GM12878 (cell line): ENCODE data around the gene UBAC2. TPM values are rescaled to one million over a fixed set of nuclear protein-coding genes. Genes with fewer than 3 reads are reported as not detected.

Experiments
- ATAC-seq: fragments of 200-7000 bp; cut with Tn5 transposase; 3 replicates; pipeline ENCODE4 v1.9.1; 2020; ENCODE audit warnings: mild to moderate bottlenecking, moderate library complexity
- BruUV-seq: library from RNA; stranded (reverse); fragments of 400-500 nt; replicated peaks from 2 replicates; lab custom pipeline; 2021; lab: Mats Ljungman, UMichigan
- CTCF ChIA-PET: fragments of 300-600 bp; sonication (Branson Sonifier 250); formaldehyde crosslinking; extraction: SDS; loops from one replicate; lab custom pipeline; 2021; ENCODE audit warnings: inconsistent platforms; lab: Yijun Ruan, JAX
- POLR2A ChIA-PET: fragments of 350-600 bp; formaldehyde crosslinking; extraction: SDS; loops from one replicate; lab custom pipeline; 2021; ENCODE audit warnings: inconsistent platforms; lab: Charles Lee
- RAD21 ChIA-PET: fragments of 300-600 bp; sonication (Branson Sonifier 250); formaldehyde crosslinking; loops from one replicate; lab custom pipeline; 2023; ENCODE audit warnings: antibody characterized with exemption; ENCODE audit not compliant: unreplicated experiment; lab: Charles Lee
- SMC1A ChIA-PET: fragments of 300-600 bp; sonication (Branson Sonifier 250); formaldehyde crosslinking; loops from one replicate; lab custom pipeline; 2023; ENCODE audit not compliant: unreplicated experiment, uncharacterized antibody; lab: Charles Lee
- DNase-seq: peaks from one replicate; pipeline ENCODE4 v3.0.0-alpha.2; 2011; ENCODE audit warnings: low read depth, low spot score
- FAIRE-seq: peaks from 3 replicates; lab custom pipeline; 2011; peaks lifted over from hg19 to GRCh38; lab: Jason Lieb, UNC
- H2AFZ ChIP-seq: 2 replicates; pipeline ENCODE4 v1.6.0; 2011; ENCODE audit warnings: low read depth, low read length, control low read depth; ENCODE audit not compliant: control insufficient read depth
- H3K27ac ChIP-seq: 2 replicates; pipeline ENCODE4 v1.5.1; 2011; ENCODE audit warnings: control low read depth; ENCODE audit not compliant: control insufficient read depth, insufficient read depth
- H3K27me3 ChIP-seq, 2 experiments: replicated peaks in 1 of 2; 2 replicates each; pipeline versions ENCODE4 v1.6.0 to v1.6.1; 2011; ENCODE audit warnings: low read length in 1 of 2; ENCODE audit not compliant: control insufficient read depth in 2 of 2, insufficient read depth in 2 of 2
- H3K36me3 ChIP-seq, 2 experiments: 2 replicates each; pipeline ENCODE4 v1.5.1; 2011; ENCODE audit warnings: low read length in 1 of 2; ENCODE audit not compliant: control insufficient read depth in 2 of 2, insufficient read depth in 2 of 2
- H3K4me1 ChIP-seq: 2 replicates; pipeline ENCODE4 v1.6.1; 2011; ENCODE audit warnings: mild to moderate bottlenecking, low read length, moderate library complexity, mixed read lengths; ENCODE audit not compliant: control insufficient read depth, insufficient read depth
- H3K4me2 ChIP-seq: 2 replicates; pipeline ENCODE4 v1.6.0; 2011; ENCODE audit warnings: control low read depth; ENCODE audit not compliant: control insufficient read depth, insufficient read depth
- H3K4me3 ChIP-seq: fragments of 200-600 bp; sonication (generic); 2 replicates; pipeline ENCODE4 v1.5.1; 2016
- H3K79me2 ChIP-seq: 2 replicates; pipeline ENCODE4 v1.6.0; 2011; ENCODE audit warnings: low read length; ENCODE audit not compliant: control insufficient read depth, insufficient read depth
- H3K9ac ChIP-seq: 2 replicates; pipeline ENCODE4 v1.8.0; 2011; ENCODE audit warnings: low read length, control low read depth, mixed read lengths; ENCODE audit not compliant: control insufficient read depth, insufficient read depth
- H3K9me3 ChIP-seq: replicated peaks from 3 replicates; pipeline ENCODE4 v1.5.1; 2011; ENCODE audit warnings: mild to moderate bottlenecking, low read length; ENCODE audit not compliant: control insufficient read depth, insufficient read depth
- H4K20me1 ChIP-seq: 2 replicates; pipeline ENCODE4 v1.6.0; 2011; ENCODE audit not compliant: control insufficient read depth, insufficient read depth
- E2F4 ChIP-seq: IDR thresholded peaks from 2 replicates; pipeline ENCODE4 v1.6.1; 2012; ENCODE audit warnings: low read depth, low read length, improper control_type of control experiment
- ETV6 ChIP-seq, 2 experiments: fragments of 450-650 bp in 1 of 2; IDR thresholded peaks in 1 of 2; conservative IDR thresholded peaks in 1 of 2; 2 replicates each; pipeline ENCODE4 v1.6.1; 2014; ENCODE audit warnings: antibody characterized with exemption in 1 of 2, borderline replicate concordance in 1 of 2, low read depth in 1 of 2, mild to moderate bottlenecking in 1 of 2, moderate library complexity in 1 of 2
- FOS ChIP-seq: IDR thresholded peaks from 3 replicates; pipeline ENCODE4 v1.6.1; 2011; ENCODE audit warnings: borderline replicate concordance; ENCODE audit not compliant: insufficient read length; ENCODE audit errors: extremely low read depth
- IRF3 ChIP-seq: fragments of 450-650 bp; IDR thresholded peaks from 2 replicates; pipeline ENCODE4 v1.6.1; 2014; ENCODE audit warnings: mild to moderate bottlenecking
- IRF5 ChIP-seq: fragments of 450-650 bp; IDR thresholded peaks from 2 replicates; pipeline ENCODE4 v1.6.1; 2017; ENCODE audit warnings: borderline replicate concordance
- JUNB ChIP-seq: IDR thresholded peaks from 2 replicates; pipeline ENCODE4 v1.6.1; 2016; ENCODE audit warnings: antibody characterized with exemption, mild to moderate bottlenecking
- KLF5 ChIP-seq: fragments of 450-650 bp; IDR thresholded peaks from 2 replicates; pipeline ENCODE4 v1.6.1; 2014; ENCODE audit warnings: mild to moderate bottlenecking; ENCODE audit not compliant: partially characterized antibody
- NKRF ChIP-seq: fragments of 450-650 bp; conservative IDR thresholded peaks from 2 replicates; pipeline ENCODE4 v1.6.1; 2017; ENCODE audit warnings: mild to moderate bottlenecking, moderate library complexity
- POLR2AphosphoS5 ChIP-seq: IDR thresholded peaks from 2 replicates; pipeline ENCODE4 v1.6.1; 2011; ENCODE audit warnings: mild to moderate bottlenecking, low read length, inconsistent platforms
- RAD21 ChIP-seq: IDR thresholded peaks from 2 replicates; pipeline ENCODE4 v1.6.1; 2011; ENCODE audit warnings: mild to moderate bottlenecking, low read depth, low read length, moderate library complexity; ENCODE audit not compliant: insufficient read depth
- SMC3 ChIP-seq: IDR thresholded peaks from 2 replicates; pipeline ENCODE4 v1.6.1; 2011; ENCODE audit warnings: low read length, improper control_type of control experiment, borderline replicate concordance
- SPI1 ChIP-seq: IDR thresholded peaks from 2 replicates; pipeline ENCODE4 v1.6.1; 2011; ENCODE audit warnings: low read depth, mild to moderate bottlenecking, low read length, moderate library complexity, borderline replicate concordance; ENCODE audit not compliant: insufficient read depth
- SUZ12 ChIP-seq: fragments of 200-600 bp; sonication (generic); IDR thresholded peaks from one replicate; pipeline ENCODE4 v1.6.1; 2018; ENCODE audit warnings: antibody characterized with exemption, mild to moderate bottlenecking; ENCODE audit not compliant: unreplicated experiment
- TCF7 ChIP-seq: IDR thresholded peaks from 2 replicates; pipeline ENCODE4 v1.6.1; 2014; ENCODE audit warnings: antibody characterized with exemption, borderline replicate concordance
- ZZZ3 ChIP-seq: IDR thresholded peaks from 2 replicates; pipeline ENCODE4 v1.6.1; 2011; ENCODE audit warnings: low read depth; ENCODE audit not compliant: control insufficient read depth, insufficient read length
- WGBS: methylation state at CpG from one replicate; pipeline ENCODE4 v1.1.6; 2016; ENCODE audit warnings: low lambda C conversion rate; ENCODE audit not compliant: insufficient replicate concordance, insufficient coverage; ENCODE audit errors: missing lambda C conversion rate; 5-methylcytosine and 5-hydroxymethylcytosine counted together
- in situ Hi-C: fragments of 300-500 bp; cut with MboI; formaldehyde crosslinking; loops from 9 replicates; pipeline ENCODE4 v1.14.3; 2018; ENCODE audit warnings: mixed read lengths
- intact Hi-C: fragments of 100-400 bp; cut with micrococcal nuclease; formaldehyde crosslinking; loops from one replicate; pipeline ENCODE4 v1.14.2; 2022; ENCODE audit not compliant: unreplicated experiment
- polyA plus RNA-seq, 11 experiments: library from polyadenylated mRNA; depleted of rRNA in 4 of 11; unstranded in 6 of 11; stranded (reverse) in 5 of 11; fragments of >200 nt; fragmentation: Nextera tagmentation in 4 of 11; fragmentation: Illumina TruSeq in 1 of 11; extraction: Ambion mirVana in 4 of 11; extraction: Trizol in 1 of 11; gene quantifications; 1 replicate in 1 of 11; 2 replicates in 10 of 11; pipeline versions ENCODE4 v1.2.1 to v1.2.3, GENCODE V29; 2011 to 2016; ENCODE audit warnings: inconsistent platforms in 2 of 11, missing spikeins in 2 of 11, low read depth in 1 of 11
- total RNA-seq, 4 experiments: library from RNA; depleted of rRNA in 3 of 4; stranded (reverse); fragments of >200 nt in 3 of 4; fragmentation: Illumina TruSeq in 1 of 4; extraction: Trizol in 1 of 4; gene quantifications; 2 replicates each; pipeline versions ENCODE4 v1.2.1 to v1.2.3, GENCODE V29; 2013 to 2021

UBAC2 gene
- total and polyA plus RNA-seq, 10 of the 15 experiments (the other 5 are each of a cell fraction or from before 2014, with no cell fraction given), result 3.0 to 54.6 (median 17.4) TPM

- peaks cover 7% of the 10 kb centered on the region for H3K79me2 ChIP-seq
- FAIRE-seq, result no peak
- no peak overlapping the region for H2AFZ ChIP-seq
- no peaks in the 10 kb centered on the region; the same call in 1 of the 3 replicates for H3K9me3 ChIP-seq
- H3K4me2 ChIP-seq, result no peak overlapping the region
- intact Hi-C loops, result no loop called here
- ATAC-seq, result no peak
- 94% methylated on average over 1 of the region's 1 CpG for WGBS
- H3K27ac ChIP-seq, result no peak overlapping the region
- H3K27me3 ChIP-seq, result no peaks in the 10 kb centered on the region
- no peaks in the 10 kb centered on the region; a peak in 2 of 4 replicates for H3K36me3 ChIP-seq
- H3K9ac ChIP-seq, result no peak overlapping the region
- peaks cover 37% of the 10 kb centered on the region for H3K4me1 ChIP-seq
- in situ Hi-C loops, result no loop called here
- SMC1A ChIA-PET, result interaction anchor here (1.3 to 8.6 kb wide), 12 partner anchors 8 to 59 kb away, joined by 3 to 118 read pairs (median 7); partner anchors contain the start of gene GPR183
- RAD21 ChIA-PET, result interaction anchor here (0.7 to 8.6 kb wide), 4 partner anchors 27 to 59 kb away, joined by 3 to 126 read pairs (median 6); partner anchors contain the start of gene GPR183
- no peak overlapping the region for H3K4me3 ChIP-seq
- CTCF ChIA-PET, result interaction anchor here (1.0 to 1.4 kb wide), 3 partner anchors 9 to 63 kb away, joined by 3 to 4 read pairs (median 3); no protein-coding TSS in a partner anchor
- DNase-seq, result no peak
- no TSS peak for BruUV-seq
- H4K20me1 ChIP-seq, result no peaks in the 10 kb centered on the region
- POLR2A ChIA-PET, result no interaction called here
- no peak for TF ChIP-seq KLF5
- TF ChIP-seq SPI1, result no peak
- no peak for TF ChIP-seq TCF7
- no peak for TF ChIP-seq SMC3
- no peak for TF ChIP-seq POLR2AphosphoS5
- TF ChIP-seq NKRF, result no peak
- TF ChIP-seq ETV6 (conservative IDR thresholded peaks at IDR 0.05 in 1 of 2, IDR thresholded peaks at IDR 0.05 in 1 of 2; ENCODE audit: borderline replicate concordance in 1 of 2, low read depth in 1 of 2), result no peak
- no peak for TF ChIP-seq E2F4
- no peak for TF ChIP-seq ZZZ3
- TF ChIP-seq RAD21, result no peak
- no peak for TF ChIP-seq IRF3
- no peak for TF ChIP-seq FOS
- no peak for TF ChIP-seq JUNB
- no peak for TF ChIP-seq IRF5
- no peak for TF ChIP-seq SUZ12
Measured at GRCh38 chr13:99329477-99329876, 128.8 kb downstream of the UBAC2 start.
